GM21529 (cell line): ENCODE measurements around the gene MAF.

Experiments
- ATAC-seq: cut with Tn5 transposase; IDR thresholded peaks from one replicate; pipeline ENCODE4 v1.9.1; 2021; ENCODE audit not compliant: unreplicated experiment

MAF gene

GRCh38 chr16:79593074-79593531 is 7.4 kb downstream of the MAF start:
- no peak for ATAC-seq

GRCh38 chr16:79592186-79592585 is 8.4 kb downstream of the MAF start:
- no peak for ATAC-seq

GRCh38 chr16:79589601-79590102 is 10.9 kb downstream of the MAF start:
- no peak for ATAC-seq

GRCh38 chr16:79587897-79588296 is 12.6 kb downstream of the MAF start:
- no peak for ATAC-seq

- ATAC-seq: no peak
Measured at GRCh38 chr16:79587296-79587695, 13.2 kb downstream of the MAF start.

GRCh38 chr16:79582789-79583188 is 17.7 kb downstream of the MAF start:
- no peak for ATAC-seq

- ATAC-seq: no peak
Measured at GRCh38 chr16:79580453-79581191, 19.9 kb downstream of the MAF start.

- no peak for ATAC-seq
Measured at GRCh38 chr16:79576602-79577001, 23.9 kb downstream of the MAF start.

- ATAC-seq: no peak
Measured at GRCh38 chr16:79573884-79574283, 26.7 kb downstream of the MAF start.

- ATAC-seq: no peak
Measured at GRCh38 chr16:79573071-79573470, 27.5 kb downstream of the MAF start.

GRCh38 chr16:79571903-79572535 is 28.5 kb downstream of the MAF start:
- no peak for ATAC-seq

- ATAC-seq: no peak
Measured at GRCh38 chr16:79571065-79571902, 29.3 kb downstream of the MAF start.

- ATAC-seq: no peak
Measured at GRCh38 chr16:79564671-79565107, 35.8 kb downstream of the MAF start.

- no peak for ATAC-seq
Measured at GRCh38 chr16:79563921-79564320, 36.6 kb downstream of the MAF start.

- ATAC-seq: no peak
Measured at GRCh38 chr16:79562166-79562823, 38.2 kb downstream of the MAF start.

- ATAC-seq: no peak
Measured at GRCh38 chr16:79561729-79562128, 38.8 kb downstream of the MAF start.

- ATAC-seq: no peak
Measured at GRCh38 chr16:79560923-79561322, 39.6 kb downstream of the MAF start.

GRCh38 chr16:79560318-79560717 is 40.2 kb downstream of the MAF start:
- ATAC-seq: no peak

GRCh38 chr16:79559532-79559931 is 41.0 kb downstream of the MAF start:
- ATAC-seq: no peak

GRCh38 chr16:79557421-79557820 is 43.1 kb downstream of the MAF start:
- ATAC-seq: no peak

GRCh38 chr16:79554912-79555311 is 45.6 kb downstream of the MAF start:
- ATAC-seq: no peak
